Islet of Langerhans (tissue), 1 donor: ENCODE measurements around the gene DNMT3L.
"Not testable (repeated sequence)": the region's sequence is repeated elsewhere in the genome, so short reads cannot be mapped to it uniquely, and the experiment has no call there.

Experiments
- FAIRE-seq: peaks from one replicate; lab custom pipeline; 2011; peaks lifted over from hg19 to GRCh38; lab: Jason Lieb, UNC

DNMT3L gene

DNA sequence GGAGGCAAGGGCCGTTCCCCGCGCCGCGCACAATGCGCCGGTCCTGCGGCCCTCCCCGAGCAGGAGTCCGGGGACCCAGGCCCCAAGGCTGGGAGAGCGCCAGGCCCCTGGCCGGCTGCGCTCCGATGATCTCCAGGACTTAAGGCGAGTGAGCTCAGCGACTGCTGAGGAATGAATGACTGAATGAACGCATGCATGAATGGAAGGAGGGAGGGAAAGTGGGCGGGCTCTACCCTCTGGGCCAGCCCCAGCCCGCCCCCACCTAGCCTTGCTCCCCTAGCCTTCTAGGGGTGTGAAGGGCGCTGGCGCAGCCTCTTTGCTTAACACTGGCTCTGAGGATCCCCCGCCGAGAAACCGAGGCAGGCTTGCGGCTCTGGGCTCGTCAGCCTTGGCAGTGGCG, 20.4 kb downstream of the DNMT3L start:
- not testable (repeated sequence) for FAIRE-seq

- FAIRE-seq: not testable (repeated sequence)
These were observed 20.9 kb downstream of the DNMT3L start, which contains the start of gene ICOSLG for GRCh38 chr21:44240842-44241241. Gene ICOSLG, minus strand, starts transcription at chr21:44240943. Its CDS starts 126 bp downstream, at chr21:44240817.

GRCh38 chr21:44240353-44240752, 21.3 kb downstream of the DNMT3L start:
- not testable (repeated sequence) for FAIRE-seq

DNA sequence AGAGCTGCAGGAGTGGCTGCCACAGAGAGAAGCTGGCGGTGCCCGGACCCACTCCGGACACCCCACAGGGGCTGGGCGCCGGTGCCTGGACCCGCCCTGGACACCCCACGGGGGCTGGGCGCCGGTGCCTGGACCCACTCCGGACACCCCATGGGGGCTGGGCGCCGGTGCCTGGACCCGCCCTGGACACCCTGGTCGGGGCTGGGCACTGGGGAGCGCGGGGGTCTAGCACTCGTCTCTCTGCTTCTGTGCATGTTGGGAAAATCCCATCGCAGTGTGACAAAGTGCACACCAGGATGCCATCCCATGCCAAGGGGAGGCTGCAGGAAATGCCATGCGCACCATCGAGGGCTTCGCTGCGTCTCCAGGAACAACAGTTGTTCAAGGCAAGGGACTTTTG, 32.1 kb downstream of the DNMT3L start:
- FAIRE-seq: not testable (repeated sequence)

- FAIRE-seq: not testable (repeated sequence)
These were observed 33.6 kb downstream of the DNMT3L start for GRCh38 chr21:44228109-44228508.

DNA sequence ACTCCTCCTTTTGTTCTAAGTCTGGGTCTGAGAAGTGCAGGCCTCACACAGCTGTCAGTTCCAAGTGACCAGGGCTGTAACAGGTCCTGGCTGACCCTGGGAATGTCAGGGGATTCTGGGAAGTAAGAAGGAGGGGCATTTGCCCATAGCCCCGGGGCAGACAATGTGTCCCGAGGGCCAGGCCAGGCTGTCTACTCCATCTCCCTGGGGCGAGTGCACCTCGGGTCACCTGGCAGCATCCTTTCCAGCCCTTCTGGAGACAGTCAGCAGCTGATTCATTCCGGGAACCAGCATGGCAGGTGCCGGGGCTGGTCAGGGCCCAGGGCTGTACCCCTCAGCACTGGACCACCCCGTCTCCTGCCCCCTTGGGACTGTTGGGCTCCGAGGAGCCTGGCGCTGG, 34.1 kb downstream of the DNMT3L start:
- FAIRE-seq: not testable (repeated sequence)

DNA sequence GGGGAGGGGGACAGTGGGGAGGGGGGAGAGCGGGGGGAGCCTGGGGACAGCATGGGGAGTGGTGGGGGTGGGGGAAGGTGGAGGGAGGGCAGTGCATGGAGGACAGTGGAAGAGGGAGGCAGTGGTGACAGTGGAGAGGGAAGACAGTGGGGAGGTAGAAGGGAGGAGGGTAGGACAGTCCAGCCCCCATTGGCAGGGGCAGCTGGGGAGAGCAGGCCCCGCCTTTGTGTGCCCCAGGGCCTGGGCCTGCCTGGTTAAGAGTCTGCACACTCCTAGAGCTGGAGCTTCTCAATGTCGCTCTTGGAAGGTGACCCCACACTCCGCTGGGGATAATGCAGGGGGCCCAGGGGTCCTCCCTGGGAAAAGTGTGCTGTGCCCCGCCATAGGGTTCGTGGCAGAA, 36.1 kb downstream of the DNMT3L start:
- not testable (repeated sequence) for FAIRE-seq

DNA sequence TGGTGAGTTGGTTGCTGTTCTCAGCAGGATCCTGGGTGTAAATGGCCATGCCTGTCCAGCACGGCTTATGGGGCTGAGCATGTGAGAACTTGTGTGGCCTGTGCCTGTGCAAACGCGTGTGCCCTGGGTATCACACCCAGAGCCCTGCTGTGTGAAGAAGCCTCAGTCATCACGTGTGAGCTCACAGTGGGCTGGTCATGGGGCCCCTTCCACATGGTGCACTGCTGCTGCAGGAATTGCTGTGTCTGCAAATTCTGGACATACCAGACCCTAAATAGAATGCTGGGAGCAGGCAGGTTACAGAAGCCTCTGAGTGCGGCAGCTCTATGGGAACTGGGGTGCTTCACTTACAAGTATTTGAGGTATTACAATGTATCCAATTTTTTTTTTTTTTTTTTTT, 38.4 kb downstream of the DNMT3L start:
- not testable (repeated sequence) for FAIRE-seq

DNA sequence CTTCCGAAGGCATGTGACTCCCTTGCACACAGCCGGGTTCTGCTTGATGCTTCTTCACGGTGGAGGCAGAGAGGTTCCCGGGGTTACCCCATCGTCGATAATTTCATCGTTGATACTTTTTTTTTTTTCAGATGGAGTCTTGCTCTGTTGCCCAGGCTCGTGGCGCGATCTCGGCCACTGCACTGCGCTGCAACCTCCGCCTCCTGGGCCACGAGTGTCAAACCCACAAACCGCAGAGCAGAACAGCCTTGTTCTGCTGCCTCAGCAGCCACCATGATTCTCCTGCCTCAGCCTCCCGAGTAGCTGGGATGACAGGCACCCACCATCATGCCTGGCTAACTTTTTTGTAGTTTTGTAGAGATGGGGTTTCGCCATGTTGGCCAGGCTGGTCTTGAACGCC, 41.0 kb downstream of the DNMT3L start:
- FAIRE-seq: not testable (repeated sequence)

DNA sequence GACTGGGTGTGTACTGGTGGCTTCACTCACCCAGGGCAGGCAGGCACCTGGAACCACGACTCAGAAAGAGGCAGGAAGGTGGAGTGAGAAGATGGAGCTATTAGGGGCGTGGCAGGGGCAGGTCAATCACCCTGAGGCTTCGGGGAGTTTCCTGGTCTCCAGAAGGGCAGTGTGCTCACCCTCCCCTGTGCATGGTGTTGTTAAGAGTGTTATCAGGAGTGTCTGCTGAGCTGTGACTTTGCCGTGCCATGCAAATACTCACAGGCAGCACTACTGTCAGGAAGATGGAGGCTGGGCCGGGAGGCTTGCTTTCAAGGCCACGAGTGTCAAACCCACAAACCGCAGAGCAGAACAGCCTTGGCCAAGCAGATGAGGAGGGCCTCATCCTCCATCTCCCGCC, 43.2 kb downstream of the DNMT3L start:
- not testable (repeated sequence) for FAIRE-seq

DNA sequence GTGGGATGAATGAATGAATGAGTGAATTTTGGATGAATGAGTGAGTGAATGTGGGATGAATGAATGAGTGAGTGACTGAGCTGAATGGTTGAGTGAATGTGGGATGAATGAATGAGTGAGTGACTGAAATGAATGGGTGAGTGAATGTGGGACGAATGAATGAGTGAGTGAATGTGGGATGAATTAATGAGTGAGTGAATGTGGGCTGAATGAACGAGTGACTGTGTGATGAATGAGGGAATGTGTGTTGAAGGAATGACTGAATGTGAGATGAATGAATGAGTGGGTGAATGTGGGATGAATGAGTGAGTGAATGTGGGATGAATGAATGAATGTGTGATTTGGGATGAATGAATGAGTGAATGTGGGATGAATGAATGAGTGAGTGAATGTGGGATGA, 49.7 kb downstream of the DNMT3L start:
- FAIRE-seq: not testable (repeated sequence)

GRCh38 chr21:44211574-44211973, 50.1 kb downstream of the DNMT3L start:
- not testable (repeated sequence) for FAIRE-seq

- FAIRE-seq: not testable (repeated sequence)
These were observed 53.6 kb downstream of the DNMT3L start for GRCh38 chr21:44207860-44208646.

DNA sequence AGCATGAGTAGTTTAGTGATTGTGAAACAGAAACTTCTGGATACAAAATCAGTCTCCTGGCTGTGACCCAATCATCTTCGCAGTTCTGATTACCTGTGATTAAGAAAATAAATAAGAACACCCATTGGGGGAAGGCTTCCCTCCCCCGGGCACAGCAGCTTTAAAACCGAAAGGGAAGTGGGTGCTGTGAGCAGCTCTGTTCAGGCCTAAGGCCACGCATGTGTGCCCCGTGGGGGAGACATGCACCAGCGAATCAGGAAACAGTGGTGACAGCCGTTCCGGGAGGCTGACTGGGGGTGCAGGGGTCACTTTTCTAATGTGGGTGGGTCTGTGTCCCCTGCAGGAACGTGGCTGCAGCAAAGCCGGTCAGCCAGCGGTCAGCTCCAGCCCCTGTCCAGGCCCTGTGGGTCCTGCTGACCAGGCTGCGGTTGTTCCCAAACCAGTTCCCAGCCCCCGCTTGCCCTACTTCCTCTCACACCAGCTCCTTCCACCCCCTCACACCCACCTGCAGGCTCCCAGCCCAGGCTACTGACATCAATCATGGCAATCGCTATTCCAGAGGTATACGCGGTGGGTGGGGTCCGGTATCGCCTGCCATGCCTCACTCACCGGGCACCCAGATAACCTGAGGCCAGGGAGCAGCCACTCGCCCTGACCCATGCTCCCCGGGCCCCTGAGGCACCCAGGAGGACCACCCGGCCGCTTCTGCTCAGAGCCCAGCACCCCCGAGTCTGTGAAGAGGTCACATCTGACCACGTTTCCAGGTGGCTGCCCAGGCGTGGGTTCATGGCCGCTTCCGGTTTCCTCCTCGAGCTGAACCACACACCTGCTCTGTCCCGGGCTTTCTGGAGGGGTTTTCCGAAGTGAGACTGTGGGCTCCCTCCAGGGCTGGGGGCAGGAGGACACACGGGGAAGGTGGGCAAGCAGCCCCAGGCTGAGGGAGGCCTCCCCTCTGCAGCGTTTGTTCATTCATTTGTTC, 54.7 kb downstream of the DNMT3L start:
- not testable (repeated sequence) for FAIRE-seq

DNA sequence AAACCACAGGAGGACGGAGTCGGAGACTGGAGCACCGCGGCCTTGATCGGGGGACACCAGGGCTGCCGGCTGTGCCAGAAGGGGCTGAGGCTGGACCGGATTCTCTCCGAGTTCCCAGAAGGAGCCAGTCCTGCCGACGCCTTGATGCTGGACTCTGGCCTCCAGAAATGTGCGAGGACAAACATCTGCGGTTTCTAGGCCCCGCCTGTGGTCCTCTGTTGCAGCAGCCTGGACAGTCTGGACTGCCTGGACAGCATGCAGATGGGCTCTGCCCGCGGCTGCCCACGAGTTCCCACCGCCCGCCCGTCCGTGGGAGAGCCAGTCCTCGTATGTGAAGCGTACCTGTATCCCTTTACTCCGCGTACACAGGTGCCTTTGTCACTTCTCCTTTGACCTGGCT, 55.5 kb downstream of the DNMT3L start:
- not testable (repeated sequence) for FAIRE-seq

DNA sequence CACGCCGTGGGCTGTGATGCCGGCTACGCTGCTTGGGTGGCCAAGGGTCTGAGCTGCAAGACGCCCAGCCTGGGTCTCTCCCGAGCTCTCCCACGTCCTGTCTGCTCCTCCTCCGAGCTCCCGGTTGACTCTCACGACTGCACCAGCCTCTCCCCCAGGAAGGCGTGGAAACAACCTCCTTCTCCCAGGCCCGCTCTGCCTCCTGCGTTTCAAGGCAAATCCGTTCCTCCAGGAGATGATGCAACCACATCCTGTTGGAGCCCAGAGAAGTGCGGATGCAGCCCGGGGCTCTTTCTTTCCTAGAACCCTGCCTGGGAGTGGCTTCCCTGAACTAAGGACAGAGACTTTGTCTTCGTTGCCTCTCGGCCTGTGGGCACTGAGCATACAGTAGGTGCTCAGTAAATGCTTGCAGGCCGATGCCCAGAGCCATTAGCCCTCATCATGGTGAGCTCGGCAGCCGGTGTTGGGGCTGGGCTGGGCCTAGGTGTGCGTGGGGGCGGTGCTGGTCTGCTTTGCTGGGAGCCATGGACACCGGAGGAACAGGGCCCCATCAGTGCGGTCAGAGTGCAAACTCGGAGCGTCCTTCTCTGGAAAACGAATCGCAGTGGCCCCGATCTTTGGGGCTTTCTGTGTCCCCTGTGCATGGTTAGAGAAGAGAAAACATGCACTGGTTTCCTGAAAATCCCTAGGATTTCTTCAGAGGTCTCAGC, 59.0 kb downstream of the DNMT3L start:
- not testable (repeated sequence) for FAIRE-seq

DNA sequence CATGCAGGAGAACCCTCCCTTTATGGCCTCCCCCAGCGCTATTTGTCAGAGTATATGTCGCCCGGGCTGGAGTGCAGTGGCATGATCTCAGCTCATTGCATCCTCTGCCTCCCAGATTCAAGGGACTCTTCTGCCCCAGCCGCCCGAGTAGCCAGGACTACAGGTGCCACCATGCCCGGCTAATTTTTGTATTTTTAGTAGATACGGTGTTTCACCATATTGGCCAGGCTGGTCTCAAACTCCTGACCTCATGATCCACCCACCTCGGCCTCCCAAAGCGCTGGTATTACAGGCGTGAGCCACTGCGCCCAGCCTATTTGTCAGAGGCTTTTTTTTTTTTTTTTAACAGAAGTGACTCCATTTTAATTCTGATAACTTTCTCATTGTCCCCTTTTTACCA, 61.7 kb downstream of the DNMT3L start:
- not testable (repeated sequence) for FAIRE-seq

DNA sequence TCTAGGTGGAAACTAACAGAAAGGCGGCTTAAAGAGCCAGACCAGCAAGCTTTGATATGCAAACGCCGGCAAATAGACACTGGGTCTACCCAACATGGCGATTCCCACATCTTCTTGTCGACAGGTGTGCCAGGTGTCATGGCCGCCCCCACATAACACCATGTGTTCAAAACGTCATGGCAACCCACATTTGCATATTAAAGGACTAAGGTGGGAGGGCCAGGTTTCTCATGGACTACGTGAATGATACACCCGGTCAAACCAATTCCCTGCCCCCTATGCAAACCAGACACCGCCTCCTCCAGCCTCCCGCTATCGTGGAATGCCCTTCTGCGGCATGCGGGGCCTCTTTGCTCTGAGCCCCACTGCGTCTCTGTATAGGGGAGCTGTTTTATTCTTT, 62.2 kb downstream of the DNMT3L start:
- no peak for FAIRE-seq

GRCh38 chr21:44197156-44197516, 64.6 kb downstream of the DNMT3L start:
- not testable (repeated sequence) for FAIRE-seq
